ENCODE data around the gene KDELR3. TPM values are rescaled to one million over a fixed set of nuclear protein-coding genes. Genes with fewer than 3 reads are reported as not detected.

Gene KDELR3
- polyA plus RNA-seq, 2 donors, result 1.0 to 1.3 TPM

DNA sequence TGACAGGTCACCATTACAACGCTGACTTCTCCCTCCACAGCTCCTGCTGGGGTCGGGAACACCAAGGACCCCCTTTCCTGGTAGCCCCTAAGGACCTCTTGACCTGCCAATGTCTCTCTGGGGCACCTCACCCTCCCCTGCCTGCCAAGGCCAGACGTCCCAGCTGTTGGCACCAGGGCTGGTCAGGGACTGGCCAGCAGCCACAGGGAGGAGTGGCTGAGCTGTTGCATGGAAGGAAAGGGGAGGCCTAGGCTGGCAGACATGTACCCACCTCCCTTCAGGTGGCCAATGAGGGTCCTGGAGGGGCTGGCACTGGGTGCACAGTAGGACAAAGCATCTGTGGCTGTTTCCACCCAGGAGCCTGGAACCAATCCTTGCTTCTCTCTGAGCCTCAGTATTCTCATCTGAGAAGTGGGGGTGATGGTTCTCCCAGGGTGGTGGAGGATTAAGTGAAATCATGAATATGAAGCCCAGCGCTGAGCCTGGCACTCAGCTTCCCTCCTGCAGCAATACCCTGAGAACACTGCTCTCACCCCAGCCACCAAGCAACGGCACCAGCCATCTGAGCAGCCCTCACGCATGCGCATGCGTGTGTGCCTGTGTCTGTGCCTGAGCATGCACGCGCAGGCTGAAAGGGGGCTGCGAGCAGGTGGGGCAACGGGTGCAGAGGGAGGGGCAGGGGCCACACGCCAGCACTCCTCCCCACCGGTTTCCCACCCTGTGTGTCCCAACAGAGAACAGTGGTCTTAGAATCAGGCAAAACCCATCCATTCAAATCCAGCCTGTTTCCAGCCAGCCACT lies 18.8 kb upstream of the KDELR3 start:
- Histone ChIP-seq H3K27me3 (ENCODE audit: control insufficient read depth in 1 of 2, insufficient read depth in 2 of 2, low read length in 2 of 2) (peaks cover 0 to 7% of the 10 kb centered on the region in 2 donors), H3K9me3 (ENCODE audit: control insufficient read depth in 2 of 2, insufficient read depth in 1 of 2, low read depth in 1 of 2, low read length in 1 of 2) (peaks cover 0 to 3% of the 10 kb centered on the region in 2 donors), H3K4me3 (ENCODE audit: low read depth in 1 of 2, low read length in 2 of 2) (no peak overlapping the region), H3K4me1 (ENCODE audit: control insufficient read depth in 2 of 2, insufficient read depth in 2 of 2, low read length in 1 of 2) (peaks cover 0 to 3% of the 10 kb centered on the region in 2 donors), H3K36me3 (ENCODE audit: control insufficient read depth in 2 of 2, insufficient read depth in 2 of 2, low read length in 1 of 2) (no peaks in the 10 kb centered on the region), H3K27ac (ENCODE audit: low read depth in 2 of 2, low read length in 1 of 2) (no peak overlapping the region)
- WGBS, 2 donors, result 68 to 69% methylated on average over 14 of the region's 14 CpGs

DNA sequence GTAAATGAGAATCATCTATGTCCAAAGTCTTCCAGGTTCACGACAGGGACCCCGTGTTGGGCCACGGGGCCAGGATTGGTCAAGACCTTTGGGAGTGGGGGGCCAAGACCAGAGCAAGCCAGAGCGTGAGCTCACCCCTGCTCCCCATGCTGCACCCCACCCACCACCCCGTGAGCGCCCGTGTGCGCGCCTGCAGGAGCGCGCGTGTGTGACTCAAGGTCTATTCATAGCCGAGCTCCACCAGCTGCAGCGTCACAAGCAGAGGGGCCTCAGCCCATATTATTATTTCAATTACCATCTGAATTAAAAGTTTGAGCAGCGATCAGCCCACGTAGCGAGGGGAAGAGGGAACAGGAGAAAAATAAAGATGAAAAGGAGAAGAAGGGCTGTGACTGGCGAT lies 18.1 kb upstream of the KDELR3 start:
- Histone ChIP-seq H3K27ac (ENCODE audit: low read depth in 2 of 2, low read length in 1 of 2) (no peak overlapping the region), H3K27me3 (ENCODE audit: control insufficient read depth in 1 of 2, insufficient read depth in 2 of 2, low read length in 2 of 2) (peaks cover 0 to 11% of the 10 kb centered on the region in 2 donors), H3K4me3 (ENCODE audit: low read depth in 1 of 2, low read length in 2 of 2) (no peak overlapping the region), H3K4me1 (ENCODE audit: control insufficient read depth in 2 of 2, insufficient read depth in 2 of 2, low read length in 1 of 2) (peaks cover 3 to 5% of the 10 kb centered on the region in 2 donors), H3K36me3 (ENCODE audit: control insufficient read depth in 2 of 2, insufficient read depth in 2 of 2, low read length in 1 of 2) (no peaks in the 10 kb centered on the region), H3K9me3 (ENCODE audit: control insufficient read depth in 2 of 2, insufficient read depth in 1 of 2, low read depth in 1 of 2, low read length in 1 of 2) (peaks cover 0 to 3% of the 10 kb centered on the region in 2 donors)
- 59% methylated on average over 18 of the region's 18 CpGs for WGBS, 2 donors

DNA sequence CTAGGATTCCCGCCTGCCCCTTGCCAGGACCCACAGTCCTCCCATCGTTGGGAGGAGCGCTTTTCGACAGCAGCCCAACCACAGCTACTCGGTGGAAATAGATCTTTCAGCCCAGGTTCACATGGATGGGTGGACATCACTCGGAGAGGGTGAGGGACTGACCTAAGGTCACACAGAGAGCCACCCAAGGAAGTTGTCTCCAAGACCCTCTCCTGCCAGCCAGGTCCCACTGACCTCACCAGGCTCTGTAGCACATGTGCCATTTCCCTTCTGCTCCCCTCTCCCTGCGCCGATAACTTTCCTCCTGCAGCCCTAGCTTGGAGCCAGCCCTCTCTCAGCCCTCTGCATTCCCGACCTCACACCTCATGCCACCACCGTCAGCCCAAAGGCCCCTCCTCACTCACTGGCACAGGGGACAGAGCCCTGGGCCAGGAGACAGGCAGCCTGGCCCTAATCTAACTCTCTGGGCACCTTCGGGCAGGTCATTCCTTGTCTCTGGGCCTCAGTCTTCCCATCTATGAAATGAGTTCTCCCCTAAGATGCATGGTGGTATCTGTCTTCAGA lies 17.6 kb upstream of the KDELR3 start:
- 53 to 63% methylated on average over 11 of the region's 11 CpGs for WGBS, 2 donors
- H3K36me3 ChIP-seq (ENCODE audit: control insufficient read depth in 2 of 2, insufficient read depth in 2 of 2, low read length in 1 of 2), result no peaks in the 10 kb centered on the region
- H3K9me3 ChIP-seq (ENCODE audit: control insufficient read depth in 2 of 2, insufficient read depth in 1 of 2, low read depth in 1 of 2, low read length in 1 of 2), result peaks cover 0 to 3% of the 10 kb centered on the region in 2 donors
- peaks cover 0 to 16% of the 10 kb centered on the region in 2 donors for H3K27me3 ChIP-seq (ENCODE audit: control insufficient read depth in 1 of 2, insufficient read depth in 2 of 2, low read length in 2 of 2)
- peaks cover 7 to 9% of the 10 kb centered on the region in 2 donors for H3K4me1 ChIP-seq (ENCODE audit: control insufficient read depth in 2 of 2, insufficient read depth in 2 of 2, low read length in 1 of 2)
- no peak overlapping the region for H3K27ac ChIP-seq (ENCODE audit: low read depth in 2 of 2, low read length in 1 of 2)
- H3K4me3 ChIP-seq (ENCODE audit: low read depth in 1 of 2, low read length in 2 of 2), result no peak overlapping the region

DNA sequence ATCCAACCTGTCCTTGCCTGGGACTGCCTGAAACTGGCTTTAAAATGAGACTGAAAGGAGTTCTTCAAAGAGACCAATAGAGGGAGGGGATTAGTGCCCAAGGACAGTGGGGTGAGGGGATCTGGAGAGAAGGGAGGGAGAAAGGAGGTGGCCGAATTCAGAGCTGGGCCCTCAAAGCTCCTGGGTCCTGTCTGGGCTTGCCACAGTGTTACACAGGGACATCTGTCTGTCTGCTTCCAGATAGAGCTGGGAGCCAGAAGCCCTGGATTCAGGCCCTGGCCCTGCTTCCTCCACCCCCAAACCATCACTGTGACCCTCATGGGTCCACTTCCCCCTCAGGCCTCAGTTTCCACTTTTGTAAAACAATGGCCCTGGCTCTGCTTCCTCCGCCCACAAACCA lies 16.5 kb upstream of the KDELR3 start:
- WGBS, 2 donors, result 70 to 72% methylated on average over 2 of the region's 2 CpGs
- Histone ChIP-seq H3K27me3 (ENCODE audit: control insufficient read depth in 1 of 2, insufficient read depth in 2 of 2, low read length in 2 of 2) (peaks cover 0 to 25% of the 10 kb centered on the region in 2 donors), H3K27ac (ENCODE audit: low read depth in 2 of 2, low read length in 1 of 2) (no peak overlapping the region), H3K36me3 (ENCODE audit: control insufficient read depth in 2 of 2, insufficient read depth in 2 of 2, low read length in 1 of 2) (no peaks in the 10 kb centered on the region), H3K4me1 (ENCODE audit: control insufficient read depth in 2 of 2, insufficient read depth in 2 of 2, low read length in 1 of 2) (peaks cover 7 to 11% of the 10 kb centered on the region in 2 donors), H3K9me3 (ENCODE audit: control insufficient read depth in 2 of 2, insufficient read depth in 1 of 2, low read depth in 1 of 2, low read length in 1 of 2) (peaks cover 0 to 3% of the 10 kb centered on the region in 2 donors), H3K4me3 (ENCODE audit: low read depth in 1 of 2, low read length in 2 of 2) (no peak overlapping the region)

DNA sequence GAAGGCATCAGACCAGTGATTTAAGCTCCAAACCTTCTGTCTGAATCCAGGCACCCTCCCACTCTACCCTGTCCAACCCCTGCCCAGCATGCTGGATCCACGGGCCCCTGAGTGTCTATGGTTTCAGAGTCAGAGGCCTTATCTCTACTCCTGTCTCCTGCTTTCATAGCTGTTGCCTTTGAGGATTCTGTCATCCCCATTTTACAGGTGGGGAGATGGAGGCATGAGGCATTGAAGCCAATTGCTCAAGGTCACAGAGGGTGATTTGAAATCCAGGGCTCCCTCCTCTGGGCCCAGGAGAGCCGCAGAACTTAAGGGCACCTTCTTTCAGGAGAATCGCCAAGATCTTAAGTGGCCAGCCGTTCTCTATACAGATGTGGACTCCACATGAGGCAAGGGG lies 16.0 kb upstream of the KDELR3 start:
- Histone ChIP-seq H3K27me3 (ENCODE audit: control insufficient read depth in 1 of 2, insufficient read depth in 2 of 2, low read length in 2 of 2) (peaks cover 0 to 26% of the 10 kb centered on the region in 2 donors), H3K4me3 (ENCODE audit: low read depth in 1 of 2, low read length in 2 of 2) (no peak overlapping the region), H3K9me3 (ENCODE audit: control insufficient read depth in 2 of 2, insufficient read depth in 1 of 2, low read depth in 1 of 2, low read length in 1 of 2) (peaks cover 0 to 3% of the 10 kb centered on the region in 2 donors), H3K36me3 (ENCODE audit: control insufficient read depth in 2 of 2, insufficient read depth in 2 of 2, low read length in 1 of 2) (no peaks in the 10 kb centered on the region), H3K27ac (ENCODE audit: low read depth in 2 of 2, low read length in 1 of 2) (no peak overlapping the region), H3K4me1 (ENCODE audit: control insufficient read depth in 2 of 2, insufficient read depth in 2 of 2, low read length in 1 of 2) (peaks cover 7 to 11% of the 10 kb centered on the region in 2 donors)
- WGBS, 2 donors, result 73% methylated on average over 4 of the region's 4 CpGs

DNA sequence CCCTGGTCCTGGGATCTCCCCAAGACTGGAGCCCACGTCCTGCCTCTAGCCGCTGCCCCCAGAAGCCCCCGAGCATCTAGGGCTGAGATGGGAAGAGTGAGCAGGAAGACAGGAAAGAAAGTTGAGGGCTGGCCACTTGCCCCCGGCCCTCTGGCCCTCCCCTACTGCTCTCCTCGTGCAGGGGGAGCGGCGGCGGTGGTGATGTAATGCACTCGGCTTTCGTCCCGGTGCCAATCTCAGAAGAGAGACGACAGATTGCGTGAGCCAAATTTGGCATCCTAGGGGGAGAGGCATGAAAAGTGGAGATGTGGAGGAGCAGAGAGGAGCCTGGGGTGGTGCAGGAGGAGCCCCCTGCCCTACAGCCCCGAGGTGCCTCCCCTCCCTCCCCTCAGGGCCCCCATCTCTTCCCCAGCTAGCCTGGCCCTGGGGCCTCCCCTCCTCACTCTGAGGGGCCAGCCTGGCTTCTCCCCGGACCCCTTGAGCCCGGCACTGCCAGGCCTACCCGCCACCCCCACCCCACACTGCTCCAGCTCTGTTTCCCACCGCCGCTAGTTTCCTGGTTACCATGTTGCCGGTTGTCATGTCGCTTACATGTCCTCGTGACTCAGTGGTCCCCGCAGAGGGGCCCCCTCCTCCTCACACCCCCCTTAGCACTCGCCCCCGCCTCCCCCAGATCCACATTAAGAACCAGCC lies 15.4 kb upstream of the KDELR3 start:
- no peak overlapping the region for H3K27ac ChIP-seq (ENCODE audit: low read depth in 2 of 2, low read length in 1 of 2)
- H3K4me1 ChIP-seq (ENCODE audit: control insufficient read depth in 2 of 2, insufficient read depth in 2 of 2, low read length in 1 of 2), result peaks cover 7 to 11% of the 10 kb centered on the region in 2 donors
- 28 to 30% methylated on average over 25 of the region's 25 CpGs for WGBS, 2 donors
- peaks cover 0 to 3% of the 10 kb centered on the region in 2 donors for H3K9me3 ChIP-seq (ENCODE audit: control insufficient read depth in 2 of 2, insufficient read depth in 1 of 2, low read depth in 1 of 2, low read length in 1 of 2)
- H3K4me3 ChIP-seq (ENCODE audit: low read depth in 1 of 2, low read length in 2 of 2), result no peak overlapping the region
- no peaks in the 10 kb centered on the region for H3K36me3 ChIP-seq (ENCODE audit: control insufficient read depth in 2 of 2, insufficient read depth in 2 of 2, low read length in 1 of 2)
- H3K27me3 ChIP-seq (ENCODE audit: control insufficient read depth in 1 of 2, insufficient read depth in 2 of 2, low read length in 2 of 2), result peaks cover 0 to 26% of the 10 kb centered on the region in 2 donors

DNA sequence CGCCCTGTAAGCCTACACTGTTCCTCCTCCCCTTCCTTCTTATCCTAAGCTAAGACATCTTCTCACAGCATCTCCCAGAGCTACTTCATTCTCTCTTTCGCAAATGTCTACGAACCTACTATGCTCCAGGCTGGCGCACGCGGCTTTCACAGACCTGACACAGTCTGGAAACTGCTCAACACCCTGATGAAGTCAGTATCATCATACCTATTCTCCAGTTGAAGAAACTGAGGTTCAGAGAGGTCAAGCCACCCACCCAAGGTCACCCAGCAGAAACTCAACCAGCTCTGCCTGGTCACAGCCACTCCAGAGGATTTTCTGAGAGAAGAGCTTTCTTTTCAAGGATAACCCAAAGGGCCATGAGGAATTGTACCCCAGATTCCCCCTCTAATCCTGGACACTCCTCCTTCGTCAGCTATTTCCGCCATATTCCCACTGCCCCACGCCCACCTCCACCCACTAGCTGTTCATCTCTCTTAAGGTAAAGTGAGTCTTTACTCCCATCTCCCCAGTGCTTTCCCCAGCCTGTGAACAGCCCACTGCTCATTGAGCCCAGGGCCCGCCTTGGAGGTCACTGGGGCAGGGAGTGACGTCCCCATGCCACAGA lies 14.7 kb upstream of the KDELR3 start:
- Histone ChIP-seq H3K27me3 (ENCODE audit: control insufficient read depth in 1 of 2, insufficient read depth in 2 of 2, low read length in 2 of 2) (peaks cover 0 to 26% of the 10 kb centered on the region in 2 donors), H3K36me3 (ENCODE audit: control insufficient read depth in 2 of 2, insufficient read depth in 2 of 2, low read length in 1 of 2) (no peaks in the 10 kb centered on the region), H3K27ac (ENCODE audit: low read depth in 2 of 2, low read length in 1 of 2) (no peak overlapping the region), H3K4me1 (ENCODE audit: control insufficient read depth in 2 of 2, insufficient read depth in 2 of 2, low read length in 1 of 2) (peaks cover 7 to 11% of the 10 kb centered on the region in 2 donors), H3K4me3 (ENCODE audit: low read depth in 1 of 2, low read length in 2 of 2) (no peak overlapping the region), H3K9me3 (ENCODE audit: control insufficient read depth in 2 of 2, insufficient read depth in 1 of 2, low read depth in 1 of 2, low read length in 1 of 2) (peaks cover 0 to 3% of the 10 kb centered on the region in 2 donors)
- 81% methylated on average over 11 of the region's 11 CpGs for WGBS, 2 donors

DNA sequence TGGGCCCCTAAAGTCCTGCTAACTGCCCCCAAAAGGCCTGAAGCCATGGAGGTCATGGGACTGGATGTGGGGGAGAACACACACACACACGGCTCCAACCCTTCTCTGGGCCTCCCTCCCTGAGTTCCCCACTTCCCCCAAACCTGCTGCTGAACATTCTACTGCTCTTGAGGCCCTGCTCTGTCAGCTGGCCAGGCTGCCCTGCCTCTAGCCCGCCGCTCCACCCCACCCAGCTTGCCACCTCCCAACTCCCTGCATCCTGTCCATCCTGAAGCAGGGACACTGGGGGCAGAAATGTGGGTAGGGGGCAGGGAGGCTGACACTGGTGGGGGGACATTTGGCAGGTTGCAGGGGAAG lies 13.9 kb upstream of the KDELR3 start:
- WGBS, 2 donors, result 55 to 64% methylated on average over 3 of the region's 3 CpGs
- Histone ChIP-seq H3K36me3 (ENCODE audit: control insufficient read depth in 2 of 2, insufficient read depth in 2 of 2, low read length in 1 of 2) (peaks cover 0 to 2% of the 10 kb centered on the region in 2 donors), H3K4me1 (ENCODE audit: control insufficient read depth in 2 of 2, insufficient read depth in 2 of 2, low read length in 1 of 2) (peaks cover 7 to 11% of the 10 kb centered on the region in 2 donors), H3K9me3 (ENCODE audit: control insufficient read depth in 2 of 2, insufficient read depth in 1 of 2, low read depth in 1 of 2, low read length in 1 of 2) (peaks cover 0 to 3% of the 10 kb centered on the region in 2 donors), H3K27ac (ENCODE audit: low read depth in 2 of 2, low read length in 1 of 2) (no peak overlapping the region), H3K4me3 (ENCODE audit: low read depth in 1 of 2, low read length in 2 of 2) (no peak overlapping the region), H3K27me3 (ENCODE audit: control insufficient read depth in 1 of 2, insufficient read depth in 2 of 2, low read length in 2 of 2) (peaks cover 0 to 26% of the 10 kb centered on the region in 2 donors)

DNA sequence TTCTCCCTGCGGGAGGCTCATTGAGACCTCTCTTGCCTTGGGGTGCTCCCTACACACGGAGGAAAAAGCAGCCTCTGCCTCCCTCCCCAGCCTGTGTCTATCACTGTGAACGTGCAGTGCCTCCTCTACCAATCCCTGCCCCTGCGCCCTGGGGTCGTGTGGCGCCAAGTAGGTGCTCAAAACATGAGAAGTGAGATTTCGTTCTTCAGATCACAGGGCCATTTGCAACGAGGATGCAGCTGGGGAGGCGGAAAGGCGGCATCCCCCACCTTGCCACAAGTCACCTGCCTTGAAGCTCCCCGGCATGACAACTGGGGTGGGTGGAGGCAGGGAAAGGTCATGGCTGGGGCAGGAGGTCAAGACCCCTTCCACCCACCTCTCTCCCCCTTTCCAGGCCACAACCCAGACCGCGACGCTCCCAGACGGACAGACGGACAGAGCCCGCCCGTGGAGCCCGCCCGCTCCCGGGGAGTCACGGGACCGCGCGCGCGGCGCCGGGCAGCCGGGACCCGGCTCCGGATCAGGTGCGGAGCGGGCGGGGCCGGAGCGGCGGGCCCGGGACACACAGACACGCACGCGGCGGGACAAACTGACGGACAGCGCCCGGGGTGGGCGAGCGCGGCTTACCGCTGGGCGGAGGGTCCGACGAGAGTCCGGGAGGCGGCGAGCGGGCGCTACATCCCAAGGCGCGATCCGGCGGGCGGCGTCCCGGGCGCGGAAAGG lies 13.4 kb upstream of the KDELR3 start:
- WGBS, 2 donors, result 6 to 10% methylated on average over 44 to 67 of the region's 67 CpGs
- Histone ChIP-seq H3K36me3 (ENCODE audit: control insufficient read depth in 2 of 2, insufficient read depth in 2 of 2, low read length in 1 of 2) (peaks cover 0 to 2% of the 10 kb centered on the region in 2 donors), H3K27me3 (ENCODE audit: control insufficient read depth in 1 of 2, insufficient read depth in 2 of 2, low read length in 2 of 2) (peaks cover 0 to 26% of the 10 kb centered on the region in 2 donors), H3K27ac (ENCODE audit: low read depth in 2 of 2, low read length in 1 of 2) (no peak overlapping the region), H3K9me3 (ENCODE audit: control insufficient read depth in 2 of 2, insufficient read depth in 1 of 2, low read depth in 1 of 2, low read length in 1 of 2) (peaks cover 0 to 3% of the 10 kb centered on the region in 2 donors), H3K4me1 (ENCODE audit: control insufficient read depth in 2 of 2, insufficient read depth in 2 of 2, low read length in 1 of 2) (peaks cover 7 to 11% of the 10 kb centered on the region in 2 donors), H3K4me3 (ENCODE audit: low read depth in 1 of 2, low read length in 2 of 2) (peak overlapping the region; percentile 36 to 52)

Measured in esophagus (tissue), 2 donors.